ENCODE data around the gene MYO5C.

Gene MYO5C

DNA sequence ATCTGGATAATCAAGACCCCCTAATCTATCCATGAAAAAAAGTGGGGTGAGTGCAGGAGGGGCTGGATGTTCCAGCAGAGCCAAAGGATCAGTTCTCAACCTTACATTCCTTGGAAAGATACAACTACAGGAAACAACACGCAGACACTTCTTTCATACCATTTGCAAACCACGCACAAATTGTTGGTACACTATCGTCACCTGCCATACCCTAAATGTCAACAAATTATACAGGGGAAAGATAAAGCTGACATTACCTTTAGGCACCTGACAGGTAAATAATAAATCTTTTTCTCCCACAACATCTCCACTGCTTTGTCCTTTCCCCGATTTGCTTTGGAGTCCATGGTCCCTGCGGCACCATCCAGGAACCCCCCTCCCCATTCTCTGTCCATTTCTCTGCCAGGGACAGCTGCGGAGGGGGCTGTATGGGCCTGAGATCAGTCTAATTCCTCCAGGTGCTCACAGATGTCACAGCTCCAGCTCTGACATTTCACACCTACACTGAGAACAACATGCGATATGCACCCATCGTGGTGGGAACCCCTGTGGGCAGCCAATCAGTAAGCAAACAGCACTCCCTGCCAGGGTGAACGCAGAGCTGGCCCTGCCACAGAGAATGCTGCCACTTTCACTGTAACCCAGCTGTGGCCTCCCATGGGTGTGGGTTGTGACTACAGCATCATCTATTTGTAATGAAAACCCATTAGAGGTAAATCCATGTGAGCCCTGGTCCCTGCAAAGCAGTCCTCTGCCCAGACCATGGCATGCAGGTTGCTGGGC, 145.4 kb downstream of the MYO5C start:
- TF ChIP-seq CTCF (conservative IDR thresholded peaks at IDR 0.05; ENCODE audit: control insufficient read depth, insufficient read depth, low read depth, low read length): no peak
- no peak for DNase-seq (ENCODE audit: low read depth)
- H3K4me3 ChIP-seq (ENCODE audit: control insufficient read depth, low read depth, low read length): no peak overlapping the region

DNA sequence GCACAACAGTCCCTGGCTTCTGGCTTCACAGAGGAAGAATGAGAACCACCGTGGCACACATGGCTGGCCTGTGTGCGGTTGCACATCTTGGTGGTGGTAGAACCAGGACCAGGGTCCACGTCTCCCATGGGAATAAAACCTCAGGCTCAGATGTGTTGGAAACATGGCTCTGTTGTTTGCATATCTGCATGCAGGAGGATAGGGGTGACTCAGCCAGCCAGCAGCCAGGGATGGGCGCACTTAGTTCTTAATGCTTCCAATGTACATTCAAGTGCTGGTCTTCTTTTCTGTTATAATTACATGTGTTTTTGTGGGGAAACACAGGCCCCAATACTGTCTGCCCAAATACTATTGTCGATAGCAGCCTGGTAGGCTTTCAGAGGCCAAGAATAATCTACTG, 147.2 kb downstream of the MYO5C start:
- no peak overlapping the region for H3K4me3 ChIP-seq (ENCODE audit: control insufficient read depth, low read depth, low read length)
- DNase-seq (ENCODE audit: low read depth): no peak
- TF ChIP-seq CTCF (conservative IDR thresholded peaks at IDR 0.05; ENCODE audit: control insufficient read depth, insufficient read depth, low read depth, low read length): no peak

- no peak overlapping the region for H3K4me3 ChIP-seq (ENCODE audit: control insufficient read depth, low read depth, low read length)
- peak; percentile 70 for DNase-seq (ENCODE audit: low read depth)
- TF ChIP-seq CTCF (conservative IDR thresholded peaks at IDR 0.05; ENCODE audit: control insufficient read depth, insufficient read depth, low read depth, low read length): no peak
These were observed 148.8 kb downstream of the MYO5C start for GRCh38 chr15:52146776-52147175.

- H3K4me3 ChIP-seq (ENCODE audit: control insufficient read depth, low read depth, low read length): no peak overlapping the region
- DNase-seq (ENCODE audit: low read depth): no peak
- no peak for TF ChIP-seq CTCF (conservative IDR thresholded peaks at IDR 0.05; ENCODE audit: control insufficient read depth, insufficient read depth, low read depth, low read length)
These were observed 149.3 kb downstream of the MYO5C start for GRCh38 chr15:52146261-52146660.

DNA sequence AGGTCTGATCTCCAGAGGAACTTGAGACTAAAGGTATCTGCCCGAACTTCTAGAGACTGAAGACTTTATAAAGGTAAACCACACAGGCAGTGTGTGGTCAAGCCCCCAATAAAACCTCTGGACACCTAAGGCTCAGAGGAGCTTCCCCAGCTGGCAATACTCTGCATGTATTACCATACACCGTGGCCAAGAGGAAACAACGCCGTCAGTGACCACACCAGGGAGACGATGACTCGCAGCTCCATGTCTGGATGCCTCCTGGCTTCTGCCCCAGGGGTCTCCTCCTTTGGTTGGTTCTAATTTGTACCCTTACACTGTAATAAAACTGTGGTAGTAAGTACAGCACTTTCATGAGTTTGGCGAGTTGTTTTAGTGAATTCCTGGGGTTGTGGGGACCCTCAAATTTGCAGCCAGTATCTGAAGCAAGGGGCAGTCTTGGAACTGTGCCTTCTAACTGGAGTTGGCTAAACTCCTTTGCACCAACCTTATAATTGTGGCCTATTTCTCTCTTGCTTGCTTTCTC, 150.9 kb downstream of the MYO5C start:
- no peak overlapping the region for H3K4me3 ChIP-seq (ENCODE audit: control insufficient read depth, low read depth, low read length)
- no peak for TF ChIP-seq CTCF (conservative IDR thresholded peaks at IDR 0.05; ENCODE audit: control insufficient read depth, insufficient read depth, low read depth, low read length)
- peak; percentile 71 for DNase-seq (ENCODE audit: low read depth)

GRCh38 chr15:52143873-52144272, 151.7 kb downstream of the MYO5C start:
- DNase-seq (ENCODE audit: low read depth): peak; percentile 84
- H3K4me3 ChIP-seq (ENCODE audit: control insufficient read depth, low read depth, low read length): no peak overlapping the region
- TF ChIP-seq CTCF (conservative IDR thresholded peaks at IDR 0.05; ENCODE audit: control insufficient read depth, insufficient read depth, low read depth, low read length): no peak
